ENCODE measurements around the gene COL2A1.

COL2A1 gene

DNA sequence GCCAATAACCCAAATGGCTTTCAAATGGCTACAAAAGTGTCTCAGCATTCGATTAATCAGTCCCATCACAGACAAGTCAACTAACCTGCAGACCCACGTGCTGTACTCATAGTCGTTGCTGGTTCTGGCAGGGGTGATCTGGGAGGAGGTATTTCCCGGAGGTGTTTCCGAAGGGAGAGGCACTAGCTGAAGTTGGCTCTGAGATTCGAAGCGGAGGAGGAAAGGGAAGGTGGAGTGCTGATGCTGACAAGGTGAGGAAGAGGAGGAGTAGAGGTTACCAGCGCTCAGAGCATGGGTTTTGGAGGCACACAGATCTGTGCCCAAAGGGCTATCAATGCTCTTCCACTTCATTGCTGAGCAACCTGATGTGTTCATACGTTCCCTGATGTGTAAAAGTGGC is 20.5 kb upstream of the COL2A1 start:
- H3K9me3 ChIP-seq (ENCODE audit: control insufficient read depth, insufficient read depth, low read length): no peaks in the 10 kb centered on the region
- no peak overlapping the region for H3K9ac ChIP-seq (ENCODE audit: low read depth, low read length)
- H3K4me1 ChIP-seq (ENCODE audit: insufficient read depth, low read length): peaks cover 11% of the 10 kb centered on the region
- no peaks in the 10 kb centered on the region for H3K36me3 ChIP-seq (ENCODE audit: insufficient read depth, low read length)

DNA sequence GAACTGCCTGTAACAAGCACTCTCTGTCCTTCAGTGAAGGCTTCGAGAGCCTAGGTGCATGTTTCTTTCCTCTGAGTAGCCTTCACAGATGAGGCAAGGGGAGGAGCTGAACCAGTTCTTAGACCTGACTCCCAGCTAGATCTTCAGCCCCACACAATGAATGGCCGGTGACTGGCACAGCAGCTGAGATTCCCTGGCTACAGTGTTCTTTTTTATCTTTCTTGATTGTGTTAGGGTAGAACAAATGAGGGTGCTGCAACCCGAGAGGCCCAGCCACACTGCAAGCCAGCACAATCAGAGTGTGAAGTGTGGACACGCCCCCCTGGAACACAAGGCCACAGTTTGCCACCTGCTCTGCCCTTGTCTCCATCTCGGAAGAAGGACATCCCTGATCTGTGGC is 19.1 kb upstream of the COL2A1 start:
- Histone ChIP-seq H3K9me3 (ENCODE audit: control insufficient read depth, insufficient read depth, low read length) (no peaks in the 10 kb centered on the region), H3K4me1 (ENCODE audit: insufficient read depth, low read length) (peaks cover 11% of the 10 kb centered on the region), H3K9ac (ENCODE audit: low read depth, low read length) (no peak overlapping the region), H3K36me3 (ENCODE audit: insufficient read depth, low read length) (no peaks in the 10 kb centered on the region)

DNA sequence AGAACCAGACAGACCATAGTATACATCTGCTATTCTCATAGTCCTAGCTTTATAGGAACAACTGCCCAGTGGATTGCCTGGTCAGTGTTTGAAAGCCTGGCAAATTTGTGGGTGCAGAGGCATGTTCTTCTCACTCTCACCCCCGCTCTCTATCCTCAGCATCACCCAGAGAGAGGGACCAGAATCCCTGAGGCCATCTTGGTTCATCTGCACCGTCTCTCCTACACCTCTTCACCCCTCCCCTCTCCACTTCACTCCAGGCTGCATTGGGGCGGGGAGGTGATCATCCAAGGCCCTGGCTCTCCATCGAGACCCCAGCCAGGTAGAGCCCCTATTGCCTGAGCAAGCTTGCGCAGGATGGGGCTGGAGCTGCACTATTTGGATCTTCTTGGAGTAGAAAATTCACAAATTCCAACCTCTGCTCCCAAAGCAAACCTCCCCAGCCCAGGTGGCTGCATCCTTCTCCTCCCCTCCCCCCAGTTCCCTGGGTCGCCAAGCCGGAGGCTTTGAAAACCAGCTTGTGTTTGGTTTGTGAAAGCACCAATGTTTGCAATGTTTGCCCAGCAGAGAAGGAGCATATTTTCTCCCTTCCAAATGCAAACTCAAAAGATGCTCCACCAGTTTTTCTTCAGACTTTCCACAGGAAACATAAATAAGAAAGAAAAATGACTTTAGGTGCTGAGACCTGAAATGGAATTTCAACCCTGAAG is 18.6 kb upstream of the COL2A1 start:
- Histone ChIP-seq H3K4me1 (ENCODE audit: insufficient read depth, low read length) (peaks cover 11% of the 10 kb centered on the region), H3K9ac (ENCODE audit: low read depth, low read length) (no peak overlapping the region; the same call in 1 of the 2 replicates), H3K36me3 (ENCODE audit: insufficient read depth, low read length) (no peaks in the 10 kb centered on the region), H3K9me3 (ENCODE audit: control insufficient read depth, insufficient read depth, low read length) (no peaks in the 10 kb centered on the region)

DNA sequence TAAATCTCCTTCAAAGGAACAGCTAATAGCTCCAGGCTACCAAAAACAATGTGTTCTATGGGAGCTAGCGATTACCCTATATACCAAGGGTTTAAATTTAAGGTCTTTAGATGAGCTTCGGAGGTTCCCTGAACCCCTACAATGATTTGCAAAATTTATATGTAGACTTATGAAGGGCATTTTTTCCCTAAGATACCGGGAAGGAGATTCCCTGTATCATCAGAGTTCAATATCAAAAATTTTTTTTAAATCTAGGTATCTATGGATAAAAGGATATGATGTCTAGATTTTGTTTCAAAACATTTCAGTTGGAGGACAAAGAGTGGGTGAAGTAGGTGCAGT is 17.9 kb upstream of the COL2A1 start:
- no peaks in the 10 kb centered on the region for H3K9me3 ChIP-seq (ENCODE audit: control insufficient read depth, insufficient read depth, low read length)
- H3K36me3 ChIP-seq (ENCODE audit: insufficient read depth, low read length): no peaks in the 10 kb centered on the region
- H3K4me1 ChIP-seq (ENCODE audit: insufficient read depth, low read length): peaks cover 11% of the 10 kb centered on the region

DNA sequence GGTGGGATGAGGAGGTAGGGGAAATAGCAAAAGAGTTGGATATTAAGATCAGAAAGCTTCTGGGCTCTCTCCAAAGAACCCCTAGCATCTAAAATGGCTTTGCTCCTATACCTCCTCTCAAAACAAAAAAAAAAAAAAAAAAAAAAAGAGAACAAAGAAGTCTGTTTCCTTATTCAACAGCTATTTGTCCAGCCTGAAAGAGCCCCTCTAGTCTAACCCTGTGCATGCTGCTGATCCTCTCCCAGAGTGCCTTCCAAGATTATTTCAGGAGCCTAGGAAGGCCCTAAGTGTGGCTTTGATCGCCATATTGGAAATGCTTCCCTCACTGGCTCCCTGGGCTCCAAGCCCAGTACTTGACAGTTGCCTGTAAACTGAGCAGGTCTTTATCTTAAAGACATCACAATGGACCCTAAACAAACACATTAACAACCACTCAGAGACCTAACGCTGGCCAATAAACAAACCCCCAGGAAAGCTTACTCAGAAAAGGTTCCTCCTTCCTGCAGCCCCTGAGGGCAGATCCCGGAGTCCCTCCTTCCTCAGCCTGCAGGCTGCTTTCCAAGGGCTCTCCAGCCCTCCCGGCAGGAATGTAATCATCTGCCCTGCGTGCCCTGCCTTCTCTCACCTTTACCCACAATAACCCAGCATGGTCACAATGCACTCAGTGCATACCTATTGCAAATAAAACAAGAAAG is 17.4 kb upstream of the COL2A1 start:
- Histone ChIP-seq H3K9ac (ENCODE audit: low read depth, low read length) (no peak overlapping the region), H3K9me3 (ENCODE audit: control insufficient read depth, insufficient read depth, low read length) (no peaks in the 10 kb centered on the region), H3K36me3 (ENCODE audit: insufficient read depth, low read length) (no peaks in the 10 kb centered on the region), H3K4me1 (ENCODE audit: insufficient read depth, low read length) (peaks cover 11% of the 10 kb centered on the region)

More for the DNA sequence above, 17.9 kb upstream of the COL2A1 start:
- no peak overlapping the region for H3K9ac ChIP-seq (ENCODE audit: low read depth, low read length)

GRCh38 chr12:48019639-48020265 is 15.5 kb upstream of the COL2A1 start:
- H3K4me1 ChIP-seq (ENCODE audit: insufficient read depth, low read length): peaks cover 11% of the 10 kb centered on the region
- no peaks in the 10 kb centered on the region for H3K9me3 ChIP-seq (ENCODE audit: control insufficient read depth, insufficient read depth, low read length)
- H3K36me3 ChIP-seq (ENCODE audit: insufficient read depth, low read length): no peaks in the 10 kb centered on the region
- H3K9ac ChIP-seq (ENCODE audit: low read depth, low read length): no peak overlapping the region

GRCh38 chr12:48018618-48018995 is 14.3 kb upstream of the COL2A1 start:
- Histone ChIP-seq H3K4me1 (ENCODE audit: insufficient read depth, low read length) (peaks cover 11% of the 10 kb centered on the region), H3K9ac (ENCODE audit: low read depth, low read length) (no peak overlapping the region), H3K36me3 (ENCODE audit: insufficient read depth, low read length) (no peaks in the 10 kb centered on the region), H3K9me3 (ENCODE audit: control insufficient read depth, insufficient read depth, low read length) (no peaks in the 10 kb centered on the region)

DNA sequence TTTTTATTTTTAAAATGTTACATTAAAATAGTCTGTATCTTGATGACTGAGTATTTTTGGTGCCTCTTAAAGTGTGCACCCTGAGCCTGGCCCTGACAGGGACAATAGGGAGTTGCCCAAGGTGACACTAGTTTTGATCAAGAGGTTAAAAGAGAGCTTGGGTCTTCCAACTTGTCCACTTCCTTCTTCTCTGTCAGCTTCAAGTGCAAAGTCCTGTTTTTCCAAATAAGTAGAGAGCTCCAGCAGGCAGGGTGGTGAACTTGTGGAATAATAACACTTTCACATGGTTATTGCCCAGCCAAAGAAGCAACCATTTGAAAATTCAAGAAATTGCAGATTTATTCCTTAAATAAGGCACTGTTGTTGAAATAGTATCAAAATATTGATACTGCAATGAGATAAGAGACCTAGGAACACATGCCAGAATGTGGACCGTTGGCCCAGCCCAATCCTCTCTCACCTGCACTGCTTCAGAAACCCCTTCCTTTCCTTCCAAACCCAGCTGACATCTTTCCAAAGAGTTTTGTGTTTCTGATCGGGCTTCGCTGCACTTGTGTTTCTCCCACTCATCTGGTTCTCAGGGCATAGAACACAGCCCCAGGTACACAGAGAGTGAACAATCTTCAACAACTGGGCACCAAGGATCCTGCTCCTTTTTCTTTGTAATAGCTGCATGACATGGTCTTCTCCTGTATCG is 13.8 kb upstream of the COL2A1 start:
- Histone ChIP-seq H3K4me1 (ENCODE audit: insufficient read depth, low read length) (peaks cover 7% of the 10 kb centered on the region), H3K36me3 (ENCODE audit: insufficient read depth, low read length) (no peaks in the 10 kb centered on the region), H3K9ac (ENCODE audit: low read depth, low read length) (no peak overlapping the region), H3K9me3 (ENCODE audit: control insufficient read depth, insufficient read depth, low read length) (no peaks in the 10 kb centered on the region)

DNA sequence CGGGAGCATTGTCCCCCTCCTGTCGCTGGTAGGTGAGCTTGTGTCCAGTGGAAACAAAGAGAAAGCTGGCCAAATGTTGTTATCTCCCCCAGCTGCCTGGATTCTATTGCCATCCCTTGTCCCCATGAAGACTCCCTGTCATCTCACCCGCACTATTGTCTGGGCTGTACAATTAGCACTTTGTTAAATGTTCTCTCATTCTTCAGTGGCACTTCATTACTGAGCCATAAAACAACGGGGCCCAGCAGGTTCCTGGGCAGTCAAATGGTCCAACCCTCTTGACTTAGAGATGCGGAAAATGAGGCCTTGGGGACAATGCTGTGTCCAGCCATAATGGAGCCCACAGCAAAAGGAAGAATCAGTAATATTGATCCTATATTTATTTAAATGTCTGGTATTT is 13.2 kb upstream of the COL2A1 start:
- 0 out of 2 replicates have a peak, but pooled peaks cover 1% of the 10 kb centered on the region for H3K4me1 ChIP-seq (ENCODE audit: insufficient read depth, low read length)
- H3K9me3 ChIP-seq (ENCODE audit: control insufficient read depth, insufficient read depth, low read length): no peaks in the 10 kb centered on the region
- H3K9ac ChIP-seq (ENCODE audit: low read depth, low read length): no peak overlapping the region
- no peaks in the 10 kb centered on the region for H3K36me3 ChIP-seq (ENCODE audit: insufficient read depth, low read length)

- Histone ChIP-seq H3K9ac (ENCODE audit: low read depth, low read length) (no peak overlapping the region), H3K4me1 (ENCODE audit: insufficient read depth, low read length) (no peaks in the 10 kb centered on the region), H3K9me3 (ENCODE audit: control insufficient read depth, insufficient read depth, low read length) (no peaks in the 10 kb centered on the region), H3K36me3 (ENCODE audit: insufficient read depth, low read length) (no peaks in the 10 kb centered on the region)
Observed at GRCh38 chr12:48016373-48017020, 12.2 kb upstream of the COL2A1 start.

GRCh38 chr12:48015954-48016353 is 11.7 kb upstream of the COL2A1 start:
- no peaks in the 10 kb centered on the region for H3K4me1 ChIP-seq (ENCODE audit: insufficient read depth, low read length)
- H3K9me3 ChIP-seq (ENCODE audit: control insufficient read depth, insufficient read depth, low read length): no peaks in the 10 kb centered on the region
- H3K36me3 ChIP-seq (ENCODE audit: insufficient read depth, low read length): no peaks in the 10 kb centered on the region
- H3K9ac ChIP-seq (ENCODE audit: low read depth, low read length): no peak overlapping the region

- H3K36me3 ChIP-seq (ENCODE audit: insufficient read depth, low read length): no peaks in the 10 kb centered on the region
- no peaks in the 10 kb centered on the region for H3K9me3 ChIP-seq (ENCODE audit: control insufficient read depth, insufficient read depth, low read length)
- no peaks in the 10 kb centered on the region for H3K4me1 ChIP-seq (ENCODE audit: insufficient read depth, low read length)
- no peak overlapping the region for H3K9ac ChIP-seq (ENCODE audit: low read depth, low read length)
Observed at GRCh38 chr12:48015129-48015528, 10.9 kb upstream of the COL2A1 start.

DNA sequence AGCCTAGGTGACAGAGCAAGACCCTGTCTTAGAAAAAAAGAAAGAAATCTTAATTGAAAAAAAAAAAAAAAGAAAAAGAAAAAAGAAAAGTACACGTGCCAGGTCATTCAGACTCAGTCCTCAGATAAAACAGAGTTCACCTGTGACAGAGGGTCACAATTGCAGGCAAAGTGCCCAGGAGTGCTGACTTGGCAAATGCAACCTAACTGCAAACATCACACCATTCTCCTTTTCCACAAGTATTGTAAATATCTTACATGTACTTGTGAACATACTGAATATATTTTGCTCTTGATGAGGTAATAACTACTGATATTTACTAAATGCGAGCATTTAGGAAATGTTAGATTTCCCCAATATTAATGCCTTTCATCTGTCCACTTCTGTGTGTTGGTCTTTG is 9.0 kb upstream of the COL2A1 start:
- no peaks in the 10 kb centered on the region for H3K36me3 ChIP-seq (ENCODE audit: insufficient read depth, low read length)
- H3K9ac ChIP-seq (ENCODE audit: low read depth, low read length): no peak overlapping the region
- no peaks in the 10 kb centered on the region for H3K9me3 ChIP-seq (ENCODE audit: control insufficient read depth, insufficient read depth, low read length)
- no peaks in the 10 kb centered on the region for H3K4me1 ChIP-seq (ENCODE audit: insufficient read depth, low read length)

DNA sequence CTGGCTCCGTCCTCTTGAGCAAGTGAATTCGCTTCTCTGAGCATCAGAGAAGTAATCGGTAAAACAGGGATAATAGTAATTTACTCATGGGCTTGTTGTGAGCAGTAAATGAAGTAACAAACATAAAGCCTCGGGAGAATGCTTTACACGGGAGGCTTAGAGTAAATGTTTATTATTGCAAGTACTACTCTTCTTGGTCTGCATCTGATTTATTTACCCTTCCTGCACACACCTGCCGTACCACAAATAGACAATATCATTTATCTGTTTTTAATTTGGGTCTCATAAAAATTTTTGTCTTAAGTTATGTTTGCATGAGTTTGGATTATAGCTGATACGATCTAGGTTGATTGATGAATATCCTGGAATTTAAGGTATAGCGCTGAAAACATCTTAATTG is 7.8 kb upstream of the COL2A1 start:
- Histone ChIP-seq H3K36me3 (ENCODE audit: insufficient read depth, low read length) (no peaks in the 10 kb centered on the region), H3K9ac (ENCODE audit: low read depth, low read length) (no peak overlapping the region), H3K9me3 (ENCODE audit: control insufficient read depth, insufficient read depth, low read length) (no peaks in the 10 kb centered on the region), H3K4me1 (ENCODE audit: insufficient read depth, low read length) (no peaks in the 10 kb centered on the region)
